Measurements from ENCODE around the gene SPTLC2.

GRCh38 chr14:77599889-77600288 lies 16.5 kb downstream of the SPTLC2 start:
- TF ChIP-seq CTCF (IDR thresholded peaks at IDR 0.05; ENCODE audit: low read depth, low read length) = no peak
- TF ChIP-seq EZH2phosphoT487 (IDR thresholded peaks at IDR 0.05; ENCODE audit: low read depth) = no peak

All from OCI-LY3 (cell line).